HG03571 (cell line): Measurements from ENCODE around the gene CCDC87.

ENCODE experiments used
- ATAC-seq: cut with Tn5 transposase; IDR thresholded peaks from one replicate; pipeline ENCODE4 v1.9.1; 2021; ENCODE audit not compliant: unreplicated experiment

Gene CCDC87

DNA sequence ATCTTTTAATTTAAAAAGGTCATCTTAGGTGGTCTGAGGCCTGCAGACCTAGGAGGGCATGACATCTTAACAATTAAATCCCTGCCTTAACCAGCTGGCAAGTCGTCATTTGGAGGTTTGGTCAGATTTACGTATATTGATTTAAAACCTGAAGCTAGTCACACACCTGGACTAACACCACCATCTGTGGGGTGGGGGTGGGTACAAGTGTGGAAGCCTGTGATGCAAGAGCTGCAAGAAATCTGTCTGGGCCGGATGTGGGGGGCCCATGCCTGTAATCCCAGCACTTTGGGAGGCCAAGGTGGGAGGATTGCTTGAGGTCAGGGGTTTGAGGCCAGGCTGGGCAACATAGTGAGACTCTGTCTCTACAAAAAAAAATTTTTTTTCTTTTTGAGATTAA is 11.6 kb downstream of the CCDC87 start:
- no peak for ATAC-seq

DNA sequence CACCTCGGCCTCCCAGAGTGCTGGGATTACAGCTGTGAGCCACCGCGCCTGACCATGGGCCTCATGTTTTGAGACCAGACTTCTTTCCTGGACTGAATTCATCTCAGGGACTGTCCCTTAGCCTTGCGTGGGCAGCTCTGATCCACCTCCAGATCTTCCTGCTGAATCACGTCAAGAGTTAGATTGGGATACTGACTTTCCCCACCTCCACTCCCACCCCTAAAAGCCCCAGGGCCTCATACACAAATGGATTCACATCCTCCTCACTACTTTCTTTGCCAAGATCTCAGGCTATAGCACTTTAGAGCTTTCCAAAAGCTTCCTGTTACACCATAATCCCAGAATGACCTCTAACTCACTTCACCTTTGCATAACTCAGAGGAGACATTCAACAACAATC is 12.1 kb downstream of the CCDC87 start:
- ATAC-seq, result no peak

DNA sequence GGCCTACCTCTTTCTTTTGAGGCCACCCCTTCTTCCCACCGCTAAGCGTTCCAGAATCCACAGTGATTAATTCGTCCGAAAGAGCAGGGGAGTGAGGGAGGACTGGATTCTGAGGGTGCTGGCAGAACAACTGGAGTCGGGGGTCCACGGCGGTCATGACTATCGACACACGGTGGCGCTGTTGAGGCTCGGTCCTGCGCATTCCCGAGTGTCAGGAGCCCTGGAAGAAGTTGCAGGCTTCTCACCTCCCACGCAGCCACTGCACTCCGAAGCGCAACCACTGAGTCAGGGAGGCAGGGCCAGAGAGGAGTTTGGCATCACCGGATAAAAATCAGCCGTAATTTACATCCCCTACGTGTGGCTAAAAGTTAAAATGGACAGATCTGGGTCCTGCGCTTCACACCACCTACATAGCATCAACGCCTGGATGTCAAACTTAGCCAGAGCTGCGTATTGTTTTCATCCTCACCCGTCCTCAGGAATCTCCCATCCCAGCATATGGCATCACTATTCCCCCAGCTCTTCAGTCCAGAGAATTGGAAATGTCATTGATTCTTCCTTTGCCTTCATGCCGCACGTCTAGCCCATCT is 13.8 kb downstream of the CCDC87 start:
- ATAC-seq, result no peak

DNA sequence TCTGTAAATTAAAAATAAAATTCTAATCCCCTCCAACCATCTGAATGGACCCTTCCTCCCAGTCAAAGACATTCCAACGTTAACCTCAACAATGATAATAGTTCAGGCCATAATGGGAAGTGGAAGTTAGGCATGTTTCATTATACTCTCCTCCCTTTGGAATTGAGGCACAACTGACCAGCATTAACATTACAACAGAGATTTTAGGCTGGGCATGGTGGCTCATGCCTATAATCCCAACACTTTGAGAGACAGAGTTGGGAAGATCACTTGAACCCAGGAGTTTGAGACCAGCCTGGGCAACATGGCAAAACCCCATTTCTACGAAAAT is 22.0 kb downstream of the CCDC87 start:
- ATAC-seq, result no peak

DNA sequence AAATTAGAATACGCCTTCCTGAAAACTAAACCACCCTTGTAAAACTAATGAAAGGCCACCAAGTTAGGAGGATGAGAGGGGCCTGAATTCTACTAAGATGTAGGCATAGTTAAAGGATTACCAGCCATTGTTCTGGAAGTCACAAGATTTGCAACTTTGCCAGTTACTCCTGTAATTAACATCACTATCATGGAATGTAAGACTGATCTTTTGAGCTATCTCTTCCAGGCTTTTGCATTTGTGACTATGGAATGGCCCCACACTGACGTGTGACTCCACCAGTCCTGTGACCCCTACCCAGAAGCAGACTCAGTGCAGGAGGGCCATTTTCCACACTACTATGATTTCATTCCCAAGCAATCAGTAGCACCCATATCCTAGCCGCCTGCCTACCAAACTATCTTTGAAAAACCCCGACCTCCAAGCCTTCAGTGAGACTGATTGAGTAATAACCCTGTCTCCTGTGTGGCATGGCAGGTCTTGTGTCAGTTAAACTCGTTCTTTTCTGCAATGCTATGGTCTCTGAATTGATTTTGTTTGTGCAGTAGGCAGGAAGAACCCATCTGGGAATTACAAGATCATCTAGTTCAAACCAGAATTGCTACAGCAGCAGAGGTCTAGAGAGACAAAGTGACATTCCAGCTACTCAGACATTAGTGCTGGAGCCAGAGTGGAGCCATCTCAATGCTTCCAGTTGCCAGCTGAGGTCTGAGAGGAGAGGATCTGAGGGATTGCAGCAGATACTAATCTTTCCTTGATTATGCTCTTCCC is 22.6 kb downstream of the CCDC87 start:
- no peak for ATAC-seq

DNA sequence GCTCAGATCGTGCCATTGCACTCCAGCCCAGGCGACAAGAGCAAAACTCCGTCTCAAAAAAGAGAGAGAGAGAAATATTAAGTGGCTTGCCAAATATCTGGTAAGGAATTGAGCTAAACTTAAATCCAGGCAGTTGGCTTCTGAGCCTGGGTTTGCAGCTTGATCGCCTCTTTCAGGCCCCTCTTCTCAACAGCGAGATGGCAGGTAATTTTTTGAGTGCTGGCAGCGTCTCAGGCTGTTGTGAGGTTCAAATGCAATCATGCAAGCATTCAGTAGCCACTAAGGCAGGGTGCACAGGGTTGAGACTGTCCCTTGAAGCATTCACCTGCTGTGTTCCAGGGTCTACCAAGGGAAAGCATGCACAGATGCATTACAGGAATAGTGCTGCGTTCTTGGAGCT is 23.8 kb downstream of the CCDC87 start:
- ATAC-seq, result no peak

DNA sequence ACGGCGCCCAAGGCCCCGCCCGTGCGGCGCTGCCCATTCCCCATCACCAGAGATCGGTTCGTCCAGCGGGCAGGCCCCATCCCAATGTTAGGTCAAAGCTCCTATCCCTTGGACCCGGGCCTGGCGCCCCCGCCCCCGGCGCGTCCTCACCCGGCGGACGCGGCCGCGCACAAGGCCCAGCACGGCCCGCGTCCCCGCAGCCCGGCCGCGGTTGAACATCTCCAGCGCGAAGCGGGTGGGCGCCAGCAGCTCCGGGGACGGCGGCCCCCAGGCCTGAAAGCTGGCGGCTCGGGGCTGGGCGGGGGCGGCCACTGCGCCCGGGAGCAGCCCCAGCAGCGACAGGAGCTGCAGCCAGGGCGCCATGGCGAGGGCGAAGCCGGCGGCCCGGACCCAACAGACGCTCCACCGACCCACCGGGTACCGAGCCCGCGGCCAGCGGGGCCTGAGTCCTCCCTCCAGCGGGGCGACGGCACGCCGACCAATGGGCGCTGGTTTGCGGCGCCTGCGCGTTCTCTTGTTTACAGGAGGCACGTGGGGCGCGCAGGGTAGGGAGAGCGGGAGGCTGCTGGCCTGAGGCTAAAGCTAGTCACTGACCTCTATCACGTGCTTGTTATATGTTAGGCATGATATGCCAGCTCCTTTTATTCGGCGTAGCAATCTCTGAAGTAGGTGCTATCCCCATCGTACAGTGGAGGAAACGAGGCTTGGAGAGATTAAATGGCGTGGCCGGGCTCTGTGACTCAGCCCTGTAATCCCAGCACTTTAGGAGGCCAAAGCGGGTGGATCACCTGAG is 24.5 kb downstream of the CCDC87 start, which contains the start of gene CTSF:
TSS of gene CTSF (minus strand) at position 483 of the 793 bp plus-strand sequence. CDS start at position 363, 120 bp downstream.
- ATAC-seq, result no peak

DNA sequence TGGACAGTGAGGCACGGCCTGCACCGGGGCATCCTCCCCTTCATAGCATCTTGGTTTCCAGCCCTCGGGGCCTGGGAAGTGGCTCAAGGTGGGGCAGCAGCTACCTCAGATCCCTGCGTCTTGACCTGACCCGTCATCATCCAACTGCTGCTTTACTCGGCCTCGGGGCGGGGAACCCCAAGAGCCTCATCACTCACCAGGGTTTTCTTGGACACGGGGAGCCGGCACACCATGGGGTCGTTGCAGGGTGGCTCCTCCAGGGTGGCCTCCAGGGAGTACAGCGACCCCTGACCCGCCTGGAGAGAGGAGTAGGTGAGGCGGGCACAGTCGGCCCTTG is 25.1 kb downstream of the CCDC87 start:
- ATAC-seq, result no peak

DNA sequence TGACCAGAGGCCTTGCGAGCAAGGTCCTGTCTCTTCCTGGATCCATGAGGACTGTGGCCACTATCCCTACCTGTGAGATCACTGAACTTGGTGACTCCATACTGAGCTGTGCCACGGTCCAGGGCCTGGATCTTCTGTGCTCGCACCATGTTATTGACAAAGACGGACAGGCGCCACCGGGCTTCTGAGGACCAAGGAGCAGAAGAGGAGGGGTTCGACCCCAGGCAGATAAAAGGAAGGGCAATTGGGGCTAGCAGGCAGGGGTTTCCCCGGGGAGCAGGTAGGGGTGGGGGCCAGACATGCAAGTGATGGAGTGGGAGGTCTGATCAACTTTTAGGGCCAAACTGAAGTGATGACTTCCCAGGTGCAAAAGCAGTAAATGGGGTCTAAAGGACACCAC is 26.6 kb downstream of the CCDC87 start:
- no peak for ATAC-seq

DNA sequence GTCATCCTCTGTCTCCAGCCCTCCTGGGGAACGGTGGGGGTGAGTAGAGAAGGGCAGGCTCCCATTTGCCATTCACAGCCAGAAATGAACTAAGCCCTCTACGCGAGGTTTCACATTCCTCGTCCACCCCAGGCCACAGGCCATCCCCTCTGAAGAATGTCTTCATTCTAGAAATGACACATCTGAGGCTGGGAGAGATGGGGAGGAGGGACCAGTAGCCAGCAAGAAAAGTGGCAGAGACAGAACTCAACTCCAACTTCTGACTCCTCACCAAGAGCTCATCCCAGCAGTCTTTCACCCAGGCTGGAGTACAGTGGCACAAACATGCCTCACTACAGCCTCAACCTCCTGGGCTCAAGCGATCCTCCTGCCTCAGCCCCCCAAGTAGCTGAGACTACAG is 27.9 kb downstream of the CCDC87 start:
- no peak for ATAC-seq

DNA sequence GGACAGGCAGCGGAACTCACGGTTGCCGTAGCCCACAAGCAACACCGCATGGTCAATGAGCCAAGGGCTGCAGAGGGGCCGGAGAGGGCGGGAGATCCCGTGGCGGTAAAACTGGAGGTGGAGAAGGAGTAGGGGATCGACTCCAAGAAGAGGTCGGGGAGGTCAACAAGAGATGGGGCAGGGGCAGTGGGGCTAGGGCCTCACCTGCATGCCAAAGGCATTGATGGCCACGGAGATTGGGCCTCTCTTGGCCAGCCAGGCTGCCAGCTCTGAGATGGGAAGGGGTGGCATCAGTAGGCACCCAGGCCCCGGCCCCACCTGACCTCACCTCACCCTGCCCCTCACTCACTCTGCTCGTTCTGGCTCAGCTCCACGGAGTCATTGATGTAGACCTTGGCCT is 28.3 kb downstream of the CCDC87 start:
- no peak for ATAC-seq

DNA sequence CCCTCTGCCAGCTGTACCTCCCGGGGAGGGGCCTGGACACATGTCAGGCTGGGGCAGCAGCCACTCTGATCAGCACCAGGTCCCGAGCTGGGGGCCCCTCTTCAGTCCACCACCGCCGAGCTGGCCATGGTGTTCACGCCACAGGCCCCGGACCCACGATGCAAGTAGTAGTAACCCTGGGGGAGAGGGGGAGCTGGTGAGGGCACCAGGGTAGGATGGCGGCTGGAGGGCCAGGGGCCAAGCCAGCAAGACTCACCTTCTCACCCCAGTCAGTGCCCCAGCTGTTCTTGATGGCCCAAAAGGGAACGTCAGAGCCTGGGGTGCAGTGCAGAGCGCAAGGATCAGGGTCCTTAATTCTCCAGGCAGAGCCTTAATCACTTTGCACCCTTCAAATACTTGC is 29.0 kb downstream of the CCDC87 start:
- no peak for ATAC-seq

DNA sequence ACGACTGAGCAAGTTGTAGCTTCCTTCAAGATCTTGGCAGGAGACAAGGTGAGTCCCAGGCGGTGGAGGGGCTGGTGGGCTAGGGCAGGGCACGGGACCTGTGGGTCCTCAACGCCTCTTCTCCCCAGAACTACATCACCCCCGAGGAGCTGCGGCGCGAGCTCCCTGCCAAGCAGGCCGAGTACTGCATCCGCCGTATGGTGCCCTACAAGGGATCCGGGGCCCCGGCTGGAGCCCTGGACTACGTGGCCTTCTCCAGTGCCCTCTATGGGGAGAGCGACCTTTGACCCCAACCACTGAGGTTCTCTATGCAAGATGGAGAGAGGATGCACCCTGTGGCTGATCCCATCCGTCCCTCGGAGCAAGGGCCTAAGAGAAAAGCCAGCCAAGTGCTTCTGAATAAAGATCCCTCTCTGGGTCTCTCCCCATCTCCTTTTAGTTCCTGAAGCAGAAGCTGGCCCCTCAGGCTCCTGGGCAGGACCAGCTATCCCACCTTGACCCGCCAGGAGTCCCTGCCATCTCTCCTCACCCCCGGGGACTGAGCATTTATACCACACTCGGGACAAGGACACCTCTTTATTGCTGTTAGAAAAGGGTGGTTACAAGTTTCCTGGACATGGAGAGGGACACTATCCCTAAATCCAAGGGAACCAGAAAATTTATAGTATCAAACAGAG is 29.8 kb downstream of the CCDC87 start:
- ATAC-seq, result no peak

DNA sequence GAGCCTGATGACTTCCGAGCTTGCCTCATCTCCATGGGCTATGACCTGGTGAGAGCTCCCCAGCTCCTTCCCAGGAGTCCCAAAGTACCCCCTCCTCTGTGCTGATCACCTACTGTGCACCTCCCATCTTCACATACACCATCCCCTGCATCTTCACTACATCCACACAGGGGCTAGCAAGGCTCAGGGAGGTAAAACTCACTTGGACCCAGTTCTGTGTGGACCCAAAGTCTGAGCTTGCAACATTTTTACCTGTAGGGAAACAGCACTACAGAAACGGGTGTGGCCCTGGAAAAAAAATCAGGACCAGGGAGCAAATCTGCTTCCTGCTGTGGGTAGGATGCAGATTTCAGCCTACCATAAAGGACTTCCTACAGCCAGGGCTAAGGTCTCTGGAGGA is 30.6 kb downstream of the CCDC87 start:
- no peak for ATAC-seq

DNA sequence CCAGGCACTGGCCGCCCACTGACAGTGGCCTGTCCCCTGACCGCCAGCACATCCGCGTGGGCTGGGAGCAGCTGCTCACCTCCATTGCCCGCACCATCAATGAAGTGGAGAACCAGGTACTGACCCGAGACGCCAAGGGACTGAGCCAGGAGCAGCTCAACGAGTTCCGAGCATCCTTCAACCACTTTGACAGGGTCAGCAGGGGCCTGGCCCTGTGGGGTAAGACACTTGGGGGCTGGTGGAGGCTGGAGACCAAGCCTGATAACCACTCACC is 31.0 kb downstream of the CCDC87 start:
- no peak for ATAC-seq

DNA sequence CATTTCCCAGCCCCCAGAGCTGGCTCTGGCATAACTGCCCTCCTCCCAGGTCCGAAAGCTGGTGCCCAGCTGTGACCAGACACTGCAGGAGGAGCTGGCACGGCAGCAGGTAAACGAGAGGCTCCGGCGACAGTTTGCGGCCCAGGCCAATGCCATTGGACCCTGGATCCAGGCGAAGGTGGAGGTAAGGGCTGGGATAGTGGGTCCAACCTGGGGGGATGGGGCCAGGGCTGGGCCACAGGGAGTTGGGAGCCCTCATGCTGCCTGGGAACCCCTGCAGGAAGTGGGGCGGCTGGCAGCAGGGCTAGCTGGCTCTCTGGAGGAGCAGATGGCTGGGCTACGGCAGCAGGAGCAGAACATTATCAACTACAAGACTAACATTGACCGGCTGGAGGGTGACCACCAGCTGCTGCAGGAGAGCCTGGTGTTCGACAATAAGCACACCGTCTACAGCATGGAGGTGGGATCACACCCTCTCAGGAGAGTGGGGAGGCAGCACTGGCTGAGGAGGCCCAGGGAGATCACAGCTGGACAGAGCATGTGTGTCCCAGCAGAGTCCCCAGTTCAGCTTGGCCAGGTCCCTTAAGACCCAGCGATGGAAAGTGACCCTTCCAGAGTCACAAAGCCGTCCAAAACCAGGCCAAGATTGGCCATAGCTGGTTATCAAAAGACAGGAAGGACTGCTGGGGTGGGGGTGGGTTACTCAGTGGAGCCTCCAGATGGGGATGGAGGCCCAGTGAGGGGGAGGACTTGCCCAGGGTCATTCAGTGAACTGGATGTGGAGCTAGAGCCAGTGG is 31.5 kb downstream of the CCDC87 start:
- no peak for ATAC-seq

DNA sequence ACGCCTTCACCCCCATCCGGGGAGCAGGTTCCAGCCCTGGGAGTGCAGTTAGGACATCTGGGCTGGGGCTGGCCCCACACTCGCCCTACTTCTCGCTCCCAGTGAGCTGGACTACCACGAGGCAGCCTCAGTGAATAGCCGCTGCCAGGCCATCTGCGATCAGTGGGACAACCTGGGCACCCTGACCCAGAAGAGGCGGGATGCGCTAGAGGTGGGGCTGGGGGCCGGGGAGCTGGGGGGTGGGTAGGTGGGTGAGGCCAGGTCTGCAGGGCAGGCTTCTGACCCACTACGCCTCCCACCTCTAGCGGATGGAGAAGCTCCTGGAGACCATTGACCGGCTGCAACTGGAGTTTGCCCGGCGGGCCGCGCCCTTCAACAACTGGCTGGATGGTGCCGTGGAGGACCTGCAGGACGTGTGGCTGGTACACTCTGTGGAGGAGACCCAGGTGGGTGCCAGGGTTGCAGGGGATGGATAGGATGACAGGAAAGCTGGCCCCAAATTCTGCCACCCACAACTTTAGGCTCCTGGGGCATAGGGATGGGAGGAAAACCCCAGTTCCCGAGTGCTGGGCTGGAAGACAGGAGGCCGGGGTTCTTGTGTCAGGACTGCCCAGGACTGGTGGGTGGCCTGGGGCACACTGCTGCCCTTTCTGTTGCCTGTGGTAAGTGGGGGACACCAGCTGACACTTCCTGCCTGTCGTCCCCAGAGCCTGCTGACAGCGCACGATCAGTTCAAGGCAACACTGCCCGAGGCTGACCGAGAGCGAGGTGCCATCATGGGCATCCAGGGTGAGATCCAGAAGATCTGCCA is 32.8 kb downstream of the CCDC87 start:
- ATAC-seq, result no peak

DNA sequence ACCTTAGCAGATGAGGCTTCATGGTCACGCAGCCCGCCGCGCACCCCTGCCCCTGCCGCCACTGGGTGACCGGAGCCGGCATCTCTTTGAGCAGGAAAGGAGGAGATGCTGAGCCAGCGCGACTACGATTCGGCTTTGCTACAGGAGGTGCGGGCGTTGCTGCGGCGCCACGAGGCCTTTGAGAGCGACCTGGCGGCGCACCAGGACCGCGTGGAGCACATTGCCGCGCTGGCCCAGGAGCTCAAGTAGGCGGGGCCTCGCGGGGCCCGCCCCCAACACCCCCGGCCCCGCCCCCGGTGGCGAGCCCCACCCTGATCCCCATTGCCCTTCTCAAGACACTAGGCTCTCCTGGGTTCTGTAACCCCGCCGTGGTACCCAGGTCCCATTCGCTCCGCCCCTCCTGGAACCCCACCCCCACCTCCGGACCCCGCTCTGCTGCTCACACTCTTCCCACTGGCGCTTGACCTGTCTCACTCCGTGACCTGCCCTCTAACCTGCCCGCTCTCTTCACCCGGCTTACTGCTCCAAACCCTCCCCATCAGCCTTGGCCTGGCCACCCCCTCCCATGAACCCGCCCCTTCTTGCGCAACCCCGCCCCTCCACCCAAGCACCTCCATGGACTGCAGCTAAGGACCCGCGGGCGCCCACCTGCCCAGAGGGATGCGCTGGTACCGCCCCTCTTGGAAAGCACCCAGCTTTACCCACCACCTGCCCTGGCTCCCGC is 33.6 kb downstream of the CCDC87 start:
- no peak for ATAC-seq

DNA sequence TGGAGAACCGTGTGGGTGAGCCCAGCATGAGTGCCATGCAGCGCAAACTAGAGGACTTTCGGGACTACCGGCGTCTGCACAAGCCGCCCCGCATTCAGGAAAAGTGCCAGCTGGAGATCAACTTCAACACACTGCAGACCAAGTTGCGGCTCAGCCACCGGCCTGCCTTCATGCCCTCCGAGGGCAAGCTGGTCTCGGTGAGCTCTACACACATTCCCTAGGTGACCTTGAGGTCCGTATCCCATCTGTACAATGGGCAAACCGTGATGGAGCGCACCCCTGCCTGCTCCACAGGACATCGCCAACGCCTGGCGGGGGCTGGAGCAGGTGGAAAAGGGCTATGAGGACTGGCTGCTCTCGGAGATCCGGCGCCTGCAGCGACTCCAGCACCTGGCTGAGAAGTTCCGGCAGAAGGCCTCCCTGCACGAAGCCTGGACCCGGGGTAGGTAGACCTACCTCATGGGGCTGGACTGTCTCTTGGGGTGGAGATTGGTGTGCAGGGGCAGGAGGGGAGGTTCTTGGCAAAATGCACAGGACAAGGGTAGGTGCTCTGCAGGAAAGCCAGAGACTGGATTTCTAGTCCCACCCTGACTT is 35.0 kb downstream of the CCDC87 start:
- ATAC-seq, result no peak
